ENCODE measurements around the gene CAMK1D. TPM values are rescaled to one million over a fixed set of nuclear protein-coding genes. Genes with fewer than 3 reads are reported as not detected.

Gene CAMK1D
- total RNA-seq, 6 experiments from 2014 or later: 0.34 to 1.4 (median 0.43) TPM

- H3K4me3 Mint-ChIP-seq: no peak overlapping the region
- DNase-seq: no peak
- H3K36me3 Mint-ChIP-seq (ENCODE audit: low read depth): no peaks in the 10 kb centered on the region
- H3K27me3 Mint-ChIP-seq (ENCODE audit: insufficient read depth): no peaks in the 10 kb centered on the region; the same call in 1 of the 2 replicates
- H3K27ac Mint-ChIP-seq: no peak overlapping the region
- no peak for TF ChIP-seq CTCF (IDR thresholded peaks at IDR 0.05)
- H3K4me1 Mint-ChIP-seq (ENCODE audit: low read depth): no peaks in the 10 kb centered on the region
- H3K9me3 Mint-ChIP-seq: peaks cover 30% of the 10 kb centered on the region
Observed at GRCh38 chr10:12832096-12832495, 482.7 kb downstream of the CAMK1D start.

DNA sequence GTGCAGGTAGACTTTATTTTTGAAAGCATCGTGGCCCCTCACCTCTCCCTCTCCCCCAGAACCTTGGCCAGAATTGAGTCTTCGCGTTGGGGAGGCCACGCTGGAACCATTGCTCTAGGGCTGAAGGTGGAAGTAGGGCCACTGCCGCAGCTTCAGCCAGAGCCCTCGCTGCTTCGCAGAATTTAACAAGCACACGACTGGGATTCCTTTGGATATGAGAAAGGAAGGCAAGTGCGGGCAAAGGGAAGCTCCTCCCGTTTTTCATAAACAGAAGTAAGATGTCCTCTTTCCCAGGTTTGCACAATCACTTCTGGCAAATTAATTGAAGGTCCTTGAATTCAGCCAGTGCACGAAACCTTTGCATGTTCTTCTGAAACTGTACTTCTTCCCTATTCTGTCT lies 484.1 kb downstream of the CAMK1D start:
- TF ChIP-seq CTCF (IDR thresholded peaks at IDR 0.05): no peak
- H3K9me3 Mint-ChIP-seq: peaks cover 29% of the 10 kb centered on the region
- H3K4me1 Mint-ChIP-seq (ENCODE audit: low read depth): no peaks in the 10 kb centered on the region
- no peaks in the 10 kb centered on the region; the same call in 1 of the 2 replicates for H3K27me3 Mint-ChIP-seq (ENCODE audit: insufficient read depth)
- no peak overlapping the region for H3K27ac Mint-ChIP-seq
- DNase-seq: no peak
- no peak overlapping the region for H3K4me3 Mint-ChIP-seq
- H3K36me3 Mint-ChIP-seq (ENCODE audit: low read depth): no peaks in the 10 kb centered on the region

DNA sequence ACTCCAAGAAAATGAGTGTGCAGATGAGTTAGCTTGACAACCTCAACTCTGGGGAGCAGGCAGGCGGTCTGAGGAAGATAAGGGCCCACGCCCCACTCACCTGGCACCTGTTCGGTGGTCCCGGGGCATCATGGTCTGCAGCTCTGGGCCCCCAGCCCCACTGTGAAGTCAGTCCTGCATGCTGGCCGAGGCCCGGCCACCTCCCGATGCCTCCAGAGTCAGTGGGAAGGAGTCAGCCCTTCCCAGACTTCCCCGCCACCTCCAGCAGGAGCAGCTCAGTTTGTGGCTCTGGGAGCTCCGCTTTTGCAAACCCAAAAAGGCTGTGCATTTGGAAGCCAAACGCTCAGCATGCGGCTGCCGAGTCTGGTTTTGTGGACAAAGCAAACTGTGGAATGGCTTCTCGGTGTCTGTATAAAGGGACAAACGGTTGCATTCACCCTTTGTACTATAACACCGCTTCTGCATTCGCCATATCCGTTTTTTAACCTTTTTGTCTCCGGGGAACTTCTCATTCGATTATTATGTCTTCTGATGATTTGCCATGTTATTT lies 484.8 kb downstream of the CAMK1D start:
- peaks cover 29% of the 10 kb centered on the region for H3K9me3 Mint-ChIP-seq
- no peaks in the 10 kb centered on the region; the same call in 1 of the 2 replicates for H3K27me3 Mint-ChIP-seq (ENCODE audit: insufficient read depth)
- no peaks in the 10 kb centered on the region for H3K36me3 Mint-ChIP-seq (ENCODE audit: low read depth)

GRCh38 chr10:12834721-12835120 lies 485.4 kb downstream of the CAMK1D start:
- no peak overlapping the region for H3K27ac Mint-ChIP-seq
- DNase-seq: no peak
- no peak overlapping the region for H3K4me3 Mint-ChIP-seq
- no peaks in the 10 kb centered on the region for H3K4me1 Mint-ChIP-seq (ENCODE audit: low read depth)
- no peaks in the 10 kb centered on the region for H3K36me3 Mint-ChIP-seq (ENCODE audit: low read depth)
- H3K27me3 Mint-ChIP-seq (ENCODE audit: insufficient read depth): no peaks in the 10 kb centered on the region; the same call in 1 of the 2 replicates
- TF ChIP-seq CTCF (IDR thresholded peaks at IDR 0.05): no peak
- peaks cover 28% of the 10 kb centered on the region for H3K9me3 Mint-ChIP-seq

More for the DNA sequence above, 484.8 kb downstream of the CAMK1D start:
- no peaks in the 10 kb centered on the region for H3K4me1 Mint-ChIP-seq (ENCODE audit: low read depth)
- no peak for TF ChIP-seq CTCF (IDR thresholded peaks at IDR 0.05)
- no peak for DNase-seq
- H3K27ac Mint-ChIP-seq: no peak overlapping the region
- no peak overlapping the region for H3K4me3 Mint-ChIP-seq

- Mint-ChIP-seq H3K36me3 (ENCODE audit: low read depth) (no peaks in the 10 kb centered on the region), H3K4me3 (no peak overlapping the region), H3K27ac (no peak overlapping the region), H3K27me3 (ENCODE audit: insufficient read depth) (no peaks in the 10 kb centered on the region; the same call in 1 of the 2 replicates), H3K4me1 (ENCODE audit: low read depth) (no peaks in the 10 kb centered on the region), H3K9me3 (peaks cover 25% of the 10 kb centered on the region)
- no peak for DNase-seq
- TF ChIP-seq CTCF (IDR thresholded peaks at IDR 0.05): no peak
Observed at GRCh38 chr10:12835709-12836108, 486.4 kb downstream of the CAMK1D start.
